GM12873 (cell line): Measurements from ENCODE around the gene ZNHIT3.

Source experiments
- CTCF ChIP-seq: IDR thresholded peaks from 2 replicates; pipeline ENCODE4 v1.5.1; 2012; ENCODE audit warnings: low read depth, mild to moderate bottlenecking, moderate library complexity, low read length, control low read depth; ENCODE audit not compliant: insufficient read depth; ENCODE audit errors: missing control alignments

Gene ZNHIT3

GRCh38 chr17:36486204-36487194, at the start of gene ZNHIT3:
Gene ZNHIT3 (plus strand): TSS chr17:36486681. CDS start chr17:36486700, 19 bp downstream.
- no peak for TF ChIP-seq CTCF

- no peak for TF ChIP-seq CTCF
These were observed 42.7 kb upstream of the ZNHIT3 start for GRCh38 chr17:36443777-36444176.

DNA sequence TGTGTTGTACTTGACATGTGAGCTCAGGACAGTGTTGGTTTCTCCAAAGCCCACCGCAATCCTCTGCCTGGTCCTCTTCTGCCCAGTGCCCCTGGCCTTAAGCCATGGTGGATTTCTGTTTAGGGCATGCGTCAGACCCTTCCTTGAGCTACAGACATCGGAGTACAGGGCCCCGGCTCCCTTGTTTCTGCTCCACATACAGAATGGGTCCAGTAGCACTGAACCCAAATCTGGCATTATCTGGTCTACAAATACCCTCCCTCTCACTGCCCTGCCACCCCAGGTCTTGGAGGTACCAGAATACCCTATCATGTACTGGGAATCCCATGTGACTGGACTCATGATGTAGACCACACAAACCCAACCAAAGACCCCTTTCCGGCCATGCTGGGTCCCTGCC, 27.4 kb upstream of the ZNHIT3 start:
- no peak for TF ChIP-seq CTCF

DNA sequence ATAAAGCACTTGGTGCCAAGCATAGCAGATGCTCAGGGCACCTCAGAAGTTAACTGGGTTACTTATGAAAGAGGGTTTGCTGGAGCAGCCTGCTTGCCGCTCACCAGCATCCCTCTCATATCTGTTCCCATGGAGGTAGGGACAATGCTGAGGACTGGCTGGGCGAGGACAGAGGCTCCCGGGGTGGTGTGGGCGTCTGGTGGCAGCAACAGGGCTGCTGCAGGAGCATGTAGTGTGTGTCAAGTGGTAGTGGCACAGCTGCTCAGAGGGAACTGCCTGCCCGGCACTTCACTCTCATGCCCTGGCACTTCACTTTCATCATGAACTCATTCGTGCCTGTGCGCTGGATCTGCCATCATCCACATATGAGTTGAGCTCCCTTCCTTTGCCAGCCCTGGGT, 26.9 kb upstream of the ZNHIT3 start:
- no peak for TF ChIP-seq CTCF

DNA sequence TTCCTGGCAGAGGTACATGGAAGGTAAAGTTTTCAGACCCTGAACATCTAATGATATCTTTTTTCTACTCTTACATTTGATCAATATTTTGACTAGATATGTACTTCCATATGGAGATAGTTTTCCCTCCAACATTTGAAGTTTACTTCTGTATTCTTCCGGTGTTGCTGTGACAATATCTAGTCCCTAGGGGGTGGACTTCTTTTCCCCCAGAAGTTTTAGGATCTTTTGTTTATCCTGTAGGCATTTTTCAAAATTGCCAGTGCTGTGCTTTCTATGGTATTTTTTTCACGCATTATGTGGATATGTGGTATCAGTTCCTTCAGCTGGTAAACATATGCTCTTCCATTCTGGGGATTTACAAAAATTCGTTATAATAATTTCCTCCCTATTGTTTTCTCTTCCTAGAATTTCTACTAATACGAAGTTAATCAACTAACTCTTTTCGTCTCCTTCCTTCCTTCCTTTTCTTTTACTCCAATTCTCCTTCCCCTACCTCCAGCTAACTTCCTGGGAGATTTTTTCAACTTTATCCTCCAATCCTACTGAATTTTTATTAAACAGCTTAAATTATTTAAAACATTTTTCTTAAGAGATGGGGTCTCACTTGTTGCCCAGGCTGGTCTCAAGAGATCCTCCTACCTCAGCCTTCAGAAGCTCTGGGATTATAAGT, 26.1 kb upstream of the ZNHIT3 start:
- TF ChIP-seq CTCF, result no peak

DNA sequence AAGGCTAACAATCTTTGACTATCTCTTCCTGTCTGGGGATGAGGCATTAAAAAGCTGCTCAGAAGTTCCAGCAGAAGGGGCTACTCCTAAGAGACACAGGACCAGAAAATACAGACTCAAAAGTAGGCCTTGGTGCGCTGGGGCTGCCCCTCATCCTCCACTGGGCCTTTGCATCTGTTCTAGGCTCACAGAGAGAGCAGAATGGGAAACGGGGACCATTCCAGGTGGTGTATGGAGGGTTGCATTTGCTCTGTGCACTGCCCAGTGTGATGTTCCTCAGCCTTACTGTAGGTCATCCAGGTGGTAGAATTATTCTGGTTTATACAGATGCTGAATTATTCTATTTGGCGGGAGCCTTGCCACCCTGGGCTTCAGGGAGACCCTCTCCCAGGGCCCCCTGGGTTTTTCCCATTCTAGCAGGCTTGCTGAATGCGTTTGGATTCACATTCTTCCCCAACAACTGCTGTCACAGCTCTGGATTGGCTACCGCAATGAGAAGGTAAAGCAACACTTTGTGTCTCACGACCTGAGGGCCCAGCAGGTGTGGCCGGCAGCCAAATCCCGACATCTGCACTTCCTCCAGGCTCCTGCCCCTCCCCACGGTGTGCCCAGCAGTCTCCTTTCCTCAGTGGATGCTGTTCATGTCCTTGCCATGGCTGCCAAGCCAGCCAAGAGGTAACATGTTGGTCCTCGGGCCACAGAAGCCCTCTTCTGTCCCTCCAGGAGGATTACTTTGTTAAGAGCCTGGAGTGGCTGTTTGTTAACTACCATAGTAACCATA, 25.0 kb upstream of the ZNHIT3 start:
- TF ChIP-seq CTCF, result no peak
